Kidney tubule cell (primary cell): ENCODE results near the gene MCC.
"Not testable (repeated sequence)": the region's sequence is repeated elsewhere in the genome, so short reads cannot be mapped to it uniquely, and the experiment has no call there.

ENCODE experiments used
- DNase-seq: peaks from one replicate; pipeline ENCODE4 v3.0.0-alpha.2; 2018; ENCODE audit warnings: low spot score

The MCC gene

GRCh38 chr5:113081881-113082546 lies 406.2 kb downstream of the MCC start:
- peak; percentile 96 for DNase-seq

GRCh38 chr5:113081091-113081839 lies 407.0 kb downstream of the MCC start:
- no peak for DNase-seq

GRCh38 chr5:113076649-113077048 lies 411.6 kb downstream of the MCC start:
- not testable (repeated sequence) for DNase-seq

GRCh38 chr5:113075019-113075418 lies 413.2 kb downstream of the MCC start:
- DNase-seq, result no peak

GRCh38 chr5:113073629-113074034 lies 414.6 kb downstream of the MCC start:
- DNase-seq, result not testable (repeated sequence)

- no peak for DNase-seq
Observed at GRCh38 chr5:113071401-113071800, 416.9 kb downstream of the MCC start.

- no peak for DNase-seq
Observed at GRCh38 chr5:113070901-113071300, 417.4 kb downstream of the MCC start.

- DNase-seq, result peak; percentile 65
Observed at GRCh38 chr5:113068559-113068958, 419.7 kb downstream of the MCC start.

- no peak for DNase-seq
Observed at GRCh38 chr5:113067635-113068344, 420.5 kb downstream of the MCC start.

- no peak for DNase-seq
Observed at GRCh38 chr5:113065626-113066025, 422.6 kb downstream of the MCC start.

GRCh38 chr5:113064806-113065205 lies 423.4 kb downstream of the MCC start:
- DNase-seq, result no peak

- DNase-seq, result no peak
Observed at GRCh38 chr5:113063927-113064326, 424.3 kb downstream of the MCC start.

GRCh38 chr5:113062869-113063508 lies 425.3 kb downstream of the MCC start:
- no peak for DNase-seq

- DNase-seq, result peak; percentile 79
Observed at GRCh38 chr5:113061846-113062780, 426.1 kb downstream of the MCC start.

GRCh38 chr5:113060408-113061025 lies 427.7 kb downstream of the MCC start:
- DNase-seq, result no peak

- DNase-seq, result peak; percentile 91
Observed at GRCh38 chr5:113059232-113060040, 428.8 kb downstream of the MCC start.

GRCh38 chr5:113058706-113059226 lies 429.5 kb downstream of the MCC start:
- no peak for DNase-seq

GRCh38 chr5:113058269-113058668 lies 430.0 kb downstream of the MCC start:
- DNase-seq, result no peak

- DNase-seq, result no peak
Observed at GRCh38 chr5:113057557-113057984, 430.7 kb downstream of the MCC start.

- DNase-seq, result no peak
Observed at GRCh38 chr5:113056988-113057387, 431.3 kb downstream of the MCC start.
